DMS53 treated with DMSO at 0.1 percent for 48 hours (cell line): ENCODE data around the gene C1QTNF3.

Experiments used
- DNase-seq: peaks from one replicate; lab custom pipeline; 2025; ENCODE audit not compliant: unreplicated experiment; lab: John Stamatoyannopoulos, UW

C1QTNF3 gene

GRCh38 chr5:33999978-34000377 is 43.0 kb downstream of the C1QTNF3 start:
- DNase-seq = no peak

GRCh38 chr5:33997331-33997983 is 45.6 kb downstream of the C1QTNF3 start:
- DNase-seq = peak; percentile 56

- DNase-seq = no peak
These were observed 47.1 kb downstream of the C1QTNF3 start for GRCh38 chr5:33995865-33996264.

GRCh38 chr5:33994845-33995244 is 48.2 kb downstream of the C1QTNF3 start:
- no peak for DNase-seq

GRCh38 chr5:33992864-33993263 is 50.1 kb downstream of the C1QTNF3 start:
- no peak for DNase-seq

GRCh38 chr5:33985447-33985846 is 57.6 kb downstream of the C1QTNF3 start:
- no peak for DNase-seq

- no peak for DNase-seq
These were observed 58.3 kb downstream of the C1QTNF3 start, which contains the start of gene SLC45A2 for GRCh38 chr5:33984671-33985124. Gene SLC45A2 (minus strand): TSS chr5:33984693. CDS start chr5:33984583, 110 bp downstream.

GRCh38 chr5:33984178-33984577 is 58.8 kb downstream of the C1QTNF3 start:
- no peak for DNase-seq

- DNase-seq = no peak
These were observed 61.4 kb downstream of the C1QTNF3 start for GRCh38 chr5:33981408-33982162.

GRCh38 chr5:33980030-33980429 is 63.0 kb downstream of the C1QTNF3 start:
- no peak for DNase-seq

- no peak for DNase-seq
These were observed 64.7 kb downstream of the C1QTNF3 start for GRCh38 chr5:33978306-33978705.

- DNase-seq = no peak
These were observed 66.7 kb downstream of the C1QTNF3 start for GRCh38 chr5:33976307-33976706.

GRCh38 chr5:33975852-33976251 is 67.2 kb downstream of the C1QTNF3 start:
- DNase-seq = no peak

- DNase-seq = no peak
These were observed 69.7 kb downstream of the C1QTNF3 start for GRCh38 chr5:33973271-33973670.

- no peak for DNase-seq
These were observed 73.2 kb downstream of the C1QTNF3 start for GRCh38 chr5:33969572-33970452.

- no peak for DNase-seq
These were observed 74.6 kb downstream of the C1QTNF3 start for GRCh38 chr5:33968211-33969005.
